OCI-LY7 (cell line): ENCODE data around the gene GNMT. TPM values are rescaled to one million over a fixed set of nuclear protein-coding genes. Genes with fewer than 3 reads are reported as not detected.

Experiments
- BruUV-seq: library from RNA; stranded (reverse); fragments of 400-500 nt; replicated peaks from 2 replicates; lab custom pipeline; 2021; lab: Mats Ljungman, UMichigan
- CTCF ChIA-PET: fragments of 300-600 bp; sonication (Branson Sonifier 250); formaldehyde crosslinking; loops from one replicate; lab custom pipeline; 2022; ENCODE audit warnings: antibody characterized with exemption; ENCODE audit not compliant: unreplicated experiment; lab: Charles Lee
- POLR2A ChIA-PET: fragments of 300-600 bp; sonication (Branson Sonifier 250); formaldehyde crosslinking; loops from one replicate; lab custom pipeline; 2022; ENCODE audit warnings: antibody characterized with exemption; lab: Charles Lee
- DNase-seq: peaks from one replicate; pipeline ENCODE4 v3.0.0-alpha.2; 2015; ENCODE audit warnings: low spot score
- H2AFZ ChIP-seq: fragments of 200-600 bp; sonication (generic), shearing (Covaris generic); 2 replicates; pipeline ENCODE4 v1.6.1; 2014; ENCODE audit warnings: mild to moderate bottlenecking, antibody characterized with exemption, low read length, moderate library complexity
- H3K27ac ChIP-seq: fragments of 200-600 bp; sonication (generic); 2 replicates; pipeline ENCODE4 v1.5.1; 2014; ENCODE audit warnings: mixed run types, low read depth, mild to moderate bottlenecking, moderate library complexity, low read length, inconsistent platforms; ENCODE audit not compliant: poor library complexity, severe bottlenecking
- H3K36me3 ChIP-seq: fragments of 200-600 bp; sonication (generic); 2 replicates; pipeline ENCODE4 v1.6.1; 2014; ENCODE audit warnings: mild to moderate bottlenecking, antibody characterized with exemption, low read length, moderate library complexity, mixed read lengths; ENCODE audit not compliant: insufficient read depth
- H3K4me1 ChIP-seq: fragments of 200-600 bp; sonication (generic); 2 replicates; pipeline ENCODE4 v1.5.1; 2014; ENCODE audit warnings: mild to moderate bottlenecking, low read length; ENCODE audit not compliant: insufficient read depth, poor library complexity, severe bottlenecking
- H3K4me2 ChIP-seq: fragments of 200-600 bp; sonication (generic); 2 replicates; pipeline ENCODE4 v1.6.1; 2014; ENCODE audit warnings: mild to moderate bottlenecking, low read length
- H3K4me3 ChIP-seq: fragments of 200-600 bp; sonication (generic); 2 replicates; pipeline ENCODE4 v1.5.1; 2014; ENCODE audit warnings: mild to moderate bottlenecking, low read depth, low read length; ENCODE audit not compliant: poor library complexity, severe bottlenecking
- H3K79me2 ChIP-seq: fragments of 200-600 bp; sonication (generic); 2 replicates; pipeline ENCODE4 v1.6.1; 2016; ENCODE audit warnings: low read depth, mild to moderate bottlenecking, low read length, moderate library complexity, mixed read lengths; ENCODE audit not compliant: insufficient read depth
- H3K9me2 ChIP-seq: fragments of 200-600 bp; sonication (generic); 2 replicates; pipeline ENCODE4 v1.6.1; 2016; ENCODE audit warnings: mild to moderate bottlenecking, low read length, mixed read lengths; ENCODE audit not compliant: insufficient read depth
- H3K9me3 ChIP-seq: fragments of 200-600 bp; sonication (generic); 2 replicates; pipeline ENCODE4 v1.6.1; 2014; ENCODE audit warnings: mild to moderate bottlenecking, mixed run types, low read length, mixed read lengths
- H4K20me1 ChIP-seq: fragments of 200-600 bp; sonication (generic); 2 replicates; pipeline ENCODE4 v1.6.1; 2014; ENCODE audit warnings: mild to moderate bottlenecking, antibody characterized with exemption, low read length, moderate library complexity, mixed read lengths; ENCODE audit not compliant: insufficient read depth
- EZH2phosphoT487 ChIP-seq: fragments of 200-600 bp; sonication (generic); IDR thresholded peaks from 2 replicates; pipeline ENCODE4 v1.6.1; 2018; ENCODE audit warnings: low read depth, borderline replicate concordance, mild to moderate bottlenecking, mixed run types, antibody characterized with exemption, low read length, moderate library complexity, mixed read lengths
- intact Hi-C: fragments of 100-400 bp; cut with micrococcal nuclease; formaldehyde crosslinking; loops from one replicate; pipeline ENCODE4 v1.10.0; 2022; ENCODE audit not compliant: unreplicated experiment
- total RNA-seq, 2 experiments: library from RNA; depleted of rRNA in 1 of 2; stranded (reverse); fragments of >200 nt in 1 of 2; shearing (Covaris generic) in 1 of 2; gene quantifications; 2 replicates each; pipeline ENCODE4 v1.2.3, GENCODE V29; 2014 to 2022
- TF ChIP-seq, protein P1 (sequence below): fragments of 200-600 bp; sonication (generic); conservative IDR thresholded peaks from 2 replicates; pipeline ENCODE4 v1.5.1; 2014; ENCODE audit warnings: mild to moderate bottlenecking, antibody characterized with exemption, low read length, moderate library complexity, mixed read lengths

GNMT gene
- total RNA-seq, 2 experiments from 2014 or later, result 1.7 TPM

DNA sequence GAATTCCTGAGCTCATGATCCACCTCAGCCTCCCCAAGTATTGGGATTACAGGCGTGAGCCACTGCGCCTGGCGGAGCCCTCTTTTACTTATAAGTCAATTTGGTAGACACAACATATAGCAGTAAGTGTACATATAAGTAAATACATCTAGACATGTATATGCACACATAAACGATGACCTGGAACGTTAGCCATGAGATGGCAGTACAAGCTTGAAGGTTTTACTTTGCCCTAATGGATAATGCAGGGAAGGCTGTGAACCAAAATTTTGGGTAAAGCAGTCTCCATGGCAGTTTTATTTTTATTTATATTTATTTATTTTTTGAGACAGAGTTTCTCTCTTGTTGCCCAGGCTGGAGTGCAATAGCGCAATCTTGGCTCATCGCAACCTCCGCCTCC is 2.4 kb upstream of the GNMT start:
- no peaks in the 10 kb centered on the region for H3K9me3 ChIP-seq
- no peak overlapping the region for H3K4me3 ChIP-seq
- BruUV-seq, result no TSS peak
- no peaks in the 10 kb centered on the region for H4K20me1 ChIP-seq
- intact Hi-C loops, result no loop called here
- no peak overlapping the region for H3K27ac ChIP-seq
- H3K4me2 ChIP-seq, result no peak overlapping the region
- ChIA-PET POLR2A (no interaction called here), CTCF (no interaction called here)
- TF ChIP-seq, protein P1, sequence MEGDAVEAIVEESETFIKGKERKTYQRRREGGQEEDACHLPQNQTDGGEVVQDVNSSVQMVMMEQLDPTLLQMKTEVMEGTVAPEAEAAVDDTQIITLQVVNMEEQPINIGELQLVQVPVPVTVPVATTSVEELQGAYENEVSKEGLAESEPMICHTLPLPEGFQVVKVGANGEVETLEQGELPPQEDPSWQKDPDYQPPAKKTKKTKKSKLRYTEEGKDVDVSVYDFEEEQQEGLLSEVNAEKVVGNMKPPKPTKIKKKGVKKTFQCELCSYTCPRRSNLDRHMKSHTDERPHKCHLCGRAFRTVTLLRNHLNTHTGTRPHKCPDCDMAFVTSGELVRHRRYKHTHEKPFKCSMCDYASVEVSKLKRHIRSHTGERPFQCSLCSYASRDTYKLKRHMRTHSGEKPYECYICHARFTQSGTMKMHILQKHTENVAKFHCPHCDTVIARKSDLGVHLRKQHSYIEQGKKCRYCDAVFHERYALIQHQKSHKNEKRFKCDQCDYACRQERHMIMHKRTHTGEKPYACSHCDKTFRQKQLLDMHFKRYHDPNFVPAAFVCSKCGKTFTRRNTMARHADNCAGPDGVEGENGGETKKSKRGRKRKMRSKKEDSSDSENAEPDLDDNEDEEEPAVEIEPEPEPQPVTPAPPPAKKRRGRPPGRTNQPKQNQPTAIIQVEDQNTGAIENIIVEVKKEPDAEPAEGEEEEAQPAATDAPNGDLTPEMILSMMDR, result no peak
- TF ChIP-seq EZH2phosphoT487, result no peak
- H3K36me3 ChIP-seq, result no peaks in the 10 kb centered on the region
- no peak for DNase-seq
- no peak overlapping the region for H2AFZ ChIP-seq
- H3K9me2 ChIP-seq, result no peaks in the 10 kb centered on the region
- H3K79me2 ChIP-seq, result no peaks in the 10 kb centered on the region
- no peaks in the 10 kb centered on the region for H3K4me1 ChIP-seq

DNA sequence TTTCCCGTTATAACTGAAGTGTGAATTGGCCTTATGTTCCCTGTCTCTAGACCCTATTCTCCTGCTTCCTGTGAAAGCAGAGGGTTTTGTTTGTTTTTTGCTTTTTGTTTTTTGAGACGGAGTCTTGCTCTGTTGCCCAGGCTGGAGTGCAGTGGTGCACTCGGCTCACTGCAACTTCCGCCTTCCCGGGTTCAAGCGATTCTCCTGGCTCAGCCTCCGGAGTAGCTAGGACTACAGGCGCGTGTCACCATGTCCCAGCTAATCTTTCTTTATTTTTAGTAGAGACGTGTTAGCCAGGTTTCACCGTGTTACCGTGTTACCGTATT is 674 bp upstream of the GNMT start:
- no peaks in the 10 kb centered on the region for H3K79me2 ChIP-seq
- H3K4me1 ChIP-seq, result no peaks in the 10 kb centered on the region
- intact Hi-C loops, result no loop called here
- H3K9me3 ChIP-seq, result no peaks in the 10 kb centered on the region
- no peaks in the 10 kb centered on the region for H4K20me1 ChIP-seq
- no peaks in the 10 kb centered on the region for H3K9me2 ChIP-seq
- BruUV-seq, result no TSS peak
- H3K4me2 ChIP-seq, result no peak overlapping the region
- CTCF ChIA-PET, result no interaction called here
- DNase-seq, result no peak
- no peak overlapping the region for H3K4me3 ChIP-seq
- H3K36me3 ChIP-seq, result peaks cover 8% of the 10 kb centered on the region; the same call in 1 of the 2 replicates
- no peak overlapping the region for H3K27ac ChIP-seq
- POLR2A ChIA-PET, result no interaction called here
- TF ChIP-seq, protein P1, result no peak
- TF ChIP-seq EZH2phosphoT487, result no peak
- no peak overlapping the region for H2AFZ ChIP-seq

DNA sequence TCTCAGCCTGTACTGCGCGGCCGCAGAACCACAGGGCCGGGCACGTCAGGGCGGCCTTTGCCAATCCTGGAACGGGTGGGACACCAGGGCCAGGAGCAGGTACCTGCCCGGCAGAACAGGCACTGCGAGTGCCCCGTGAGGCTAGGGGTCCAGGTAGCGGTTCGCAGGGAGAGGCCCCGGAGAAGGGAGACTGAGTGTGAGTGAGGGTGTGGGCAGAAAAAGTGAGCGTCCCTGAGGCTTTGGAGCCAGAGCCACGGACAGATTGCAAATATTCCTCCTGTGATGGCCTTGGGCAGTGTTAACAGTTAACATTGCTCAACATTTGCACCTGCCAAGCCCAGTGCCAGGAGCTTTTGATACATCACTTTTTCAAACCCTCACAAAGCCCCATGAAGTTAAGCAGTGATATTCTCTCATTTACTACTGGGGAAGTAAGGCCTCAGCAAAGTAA is 491 bp downstream of the GNMT start:
- no peaks in the 10 kb centered on the region for H3K9me2 ChIP-seq
- TF ChIP-seq, protein P1, result no peak
- no peak for TF ChIP-seq EZH2phosphoT487
- H3K27ac ChIP-seq, result no peak overlapping the region
- no peaks in the 10 kb centered on the region for H3K4me1 ChIP-seq
- H3K4me3 ChIP-seq, result no peak overlapping the region
- BruUV-seq, result no TSS peak
- H2AFZ ChIP-seq, result no peak overlapping the region
- CTCF ChIA-PET, result no interaction called here
- DNase-seq, result no peak
- intact Hi-C loops, result no loop called here
- H3K79me2 ChIP-seq, result no peaks in the 10 kb centered on the region
- H4K20me1 ChIP-seq, result no peaks in the 10 kb centered on the region
- no peaks in the 10 kb centered on the region for H3K9me3 ChIP-seq
- H3K36me3 ChIP-seq, result peaks cover 9% of the 10 kb centered on the region; the same call in 1 of the 2 replicates
- POLR2A ChIA-PET, result no interaction called here
- H3K4me2 ChIP-seq, result no peak overlapping the region
